OCI-LY1 (cell line): ENCODE measurements around the gene GPR183.

Experiments used
- H2AFZ ChIP-seq: fragments of 200-600 bp; sonication (generic), shearing (Covaris generic); 2 replicates; pipeline ENCODE4 v1.6.0; 2014; ENCODE audit warnings: antibody characterized with exemption, mild to moderate bottlenecking, low read length
- H3F3A ChIP-seq: fragments of 200-600 bp; sonication (generic), shearing (Covaris generic); 2 replicates; pipeline ENCODE4 v1.6.0; 2014; ENCODE audit warnings: mild to moderate bottlenecking, antibody characterized with exemption, low read length, moderate library complexity; ENCODE audit not compliant: insufficient read depth
- H3K27ac ChIP-seq: fragments of 200-600 bp; sonication (generic); 2 replicates; pipeline ENCODE4 v1.5.1; 2014; ENCODE audit warnings: low read length, mixed run types, mild to moderate bottlenecking, low read depth; ENCODE audit not compliant: poor library complexity, severe bottlenecking
- H3K27me3 ChIP-seq: fragments of 200-600 bp; sonication (generic); 2 replicates; pipeline ENCODE4 v1.6.0; 2014; ENCODE audit warnings: antibody characterized with exemption, mild to moderate bottlenecking, low read length, moderate library complexity; ENCODE audit not compliant: insufficient read depth
- H3K36me3 ChIP-seq: fragments of 200-600 bp; sonication (generic); 2 replicates; pipeline ENCODE4 v1.6.1; 2014; ENCODE audit warnings: mild to moderate bottlenecking, antibody characterized with exemption, low read length, moderate library complexity, mixed read lengths; ENCODE audit not compliant: insufficient read depth
- H3K4me1 ChIP-seq: fragments of 200-600 bp; sonication (generic); 2 replicates; pipeline ENCODE4 v1.5.1; 2014; ENCODE audit warnings: mild to moderate bottlenecking, low read length, moderate library complexity; ENCODE audit not compliant: insufficient read depth, severe bottlenecking
- H3K4me2 ChIP-seq: fragments of 200-600 bp; sonication (generic), shearing (Covaris generic); 2 replicates; pipeline ENCODE4 v1.6.1; 2014; ENCODE audit warnings: low read length
- H3K4me3 ChIP-seq: fragments of 200-600 bp; sonication (generic); 2 replicates; pipeline ENCODE4 v1.5.1; 2014; ENCODE audit warnings: low read length, low read depth, mild to moderate bottlenecking, mixed read lengths; ENCODE audit not compliant: poor library complexity, severe bottlenecking
- H3K79me2 ChIP-seq: fragments of 200-600 bp; shearing (Covaris generic); 2 replicates; pipeline ENCODE4 v1.6.1; 2016; ENCODE audit warnings: mixed run types, low read length, mixed read lengths; ENCODE audit not compliant: insufficient read depth
- H3K9ac ChIP-seq: fragments of 200-600 bp; sonication (generic), shearing (Covaris generic); 2 replicates; pipeline ENCODE4 v1.6.1; 2014; ENCODE audit warnings: mild to moderate bottlenecking, low read length, mixed read lengths
- H3K9me2 ChIP-seq: fragments of 200-600 bp; sonication (generic), shearing (Covaris generic); 2 replicates; pipeline ENCODE4 v1.6.1; 2014; ENCODE audit warnings: low read depth, mild to moderate bottlenecking, low read length, mixed read lengths
- H3K9me3 ChIP-seq: fragments of 200-600 bp; shearing (Covaris generic); 2 replicates; pipeline ENCODE4 v1.6.1; 2014; ENCODE audit warnings: low read length, mixed read lengths
- H4K20me1 ChIP-seq: fragments of 200-600 bp; sonication (generic), shearing (Covaris generic); 2 replicates; pipeline ENCODE4 v1.6.0; 2016; ENCODE audit warnings: mild to moderate bottlenecking, low read length; ENCODE audit not compliant: insufficient read depth
- EZH2 ChIP-seq: fragments of 200-600 bp; sonication (generic), shearing (Covaris generic); IDR thresholded peaks from 2 replicates; pipeline ENCODE4 v1.8.0; 2017; ENCODE audit warnings: borderline replicate concordance, mixed run types, mild to moderate bottlenecking, antibody characterized with exemption, low read length, moderate library complexity, mixed read lengths
- TF ChIP-seq, protein P1 (sequence below): fragments of 200-600 bp; sonication (generic), shearing (Covaris generic); IDR thresholded peaks from 2 replicates; pipeline ENCODE4 v1.5.1; 2017; ENCODE audit warnings: mild to moderate bottlenecking, antibody characterized with exemption, low read length, moderate library complexity, mixed read lengths

Gene GPR183

DNA sequence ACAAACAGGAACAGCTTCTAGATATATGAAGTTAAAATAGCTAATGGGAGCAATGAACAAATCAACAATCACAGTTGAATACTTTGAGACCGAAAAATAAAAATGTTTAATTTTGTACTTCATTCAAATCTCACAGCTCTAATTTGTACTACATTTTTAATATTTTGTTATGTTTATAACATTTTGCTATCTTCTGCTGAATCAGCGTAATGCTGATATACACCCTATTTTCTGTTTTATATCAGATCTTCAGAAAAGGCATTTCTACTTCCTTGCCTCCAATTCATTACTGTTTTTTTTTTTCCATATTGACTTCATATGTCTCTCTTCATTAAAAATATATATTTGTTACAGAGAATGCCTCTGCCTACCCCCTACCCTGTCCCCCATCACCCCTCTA lies 27.9 kb upstream of the GPR183 start:
- peaks cover 99% of the 10 kb centered on the region for H3K4me1 ChIP-seq
- H3K27ac ChIP-seq = peak overlapping the region; percentile 99
- H3K9ac ChIP-seq = peak overlapping the region; percentile 69
- 0 out of 2 replicates have a peak, but pooled peaks cover 7% of the 10 kb centered on the region for H3F3A ChIP-seq
- no peaks in the 10 kb centered on the region for H4K20me1 ChIP-seq
- no peak overlapping the region for H2AFZ ChIP-seq
- H3K27me3 ChIP-seq = no peaks in the 10 kb centered on the region
- no peaks in the 10 kb centered on the region for H3K9me2 ChIP-seq
- peak overlapping the region; percentile 69 for H3K4me2 ChIP-seq
- peak overlapping the region; percentile 43 for H3K4me3 ChIP-seq
- TF ChIP-seq, protein P1, sequence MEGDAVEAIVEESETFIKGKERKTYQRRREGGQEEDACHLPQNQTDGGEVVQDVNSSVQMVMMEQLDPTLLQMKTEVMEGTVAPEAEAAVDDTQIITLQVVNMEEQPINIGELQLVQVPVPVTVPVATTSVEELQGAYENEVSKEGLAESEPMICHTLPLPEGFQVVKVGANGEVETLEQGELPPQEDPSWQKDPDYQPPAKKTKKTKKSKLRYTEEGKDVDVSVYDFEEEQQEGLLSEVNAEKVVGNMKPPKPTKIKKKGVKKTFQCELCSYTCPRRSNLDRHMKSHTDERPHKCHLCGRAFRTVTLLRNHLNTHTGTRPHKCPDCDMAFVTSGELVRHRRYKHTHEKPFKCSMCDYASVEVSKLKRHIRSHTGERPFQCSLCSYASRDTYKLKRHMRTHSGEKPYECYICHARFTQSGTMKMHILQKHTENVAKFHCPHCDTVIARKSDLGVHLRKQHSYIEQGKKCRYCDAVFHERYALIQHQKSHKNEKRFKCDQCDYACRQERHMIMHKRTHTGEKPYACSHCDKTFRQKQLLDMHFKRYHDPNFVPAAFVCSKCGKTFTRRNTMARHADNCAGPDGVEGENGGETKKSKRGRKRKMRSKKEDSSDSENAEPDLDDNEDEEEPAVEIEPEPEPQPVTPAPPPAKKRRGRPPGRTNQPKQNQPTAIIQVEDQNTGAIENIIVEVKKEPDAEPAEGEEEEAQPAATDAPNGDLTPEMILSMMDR = no peak
- TF ChIP-seq EZH2 = no peak
- H3K9me3 ChIP-seq = no peaks in the 10 kb centered on the region
- peaks cover 8% of the 10 kb centered on the region for H3K79me2 ChIP-seq
- peaks cover 2% of the 10 kb centered on the region; the same call in 1 of the 2 replicates for H3K36me3 ChIP-seq

DNA sequence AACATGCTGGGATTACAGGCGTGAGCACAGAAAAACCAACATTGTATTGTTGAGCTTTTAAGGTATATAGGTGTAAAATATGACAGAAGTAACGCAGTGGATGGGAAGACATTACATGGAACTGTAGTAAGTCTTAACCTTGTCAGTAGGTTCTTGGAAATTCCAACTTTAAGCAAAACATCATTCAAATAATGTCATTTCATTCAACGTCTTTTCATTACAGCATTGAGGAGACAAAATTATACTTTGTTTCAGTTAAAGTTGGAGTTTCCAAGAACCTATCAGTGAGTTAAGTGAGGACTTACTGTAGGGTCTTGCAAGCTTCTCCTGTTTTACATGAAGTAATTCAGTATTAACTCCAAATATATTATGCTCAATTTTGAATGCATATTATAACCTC lies 27.0 kb upstream of the GPR183 start:
- Histone ChIP-seq H3K27ac (peak overlapping the region; percentile 99), H3K79me2 (no peaks in the 10 kb centered on the region), H3K9me2 (no peaks in the 10 kb centered on the region), H2AFZ (no peak overlapping the region), H3K4me3 (peak overlapping the region; percentile 43), H3K4me1 (peaks cover 99% of the 10 kb centered on the region), H3K9me3 (no peaks in the 10 kb centered on the region), H3K9ac (peak overlapping the region; percentile 69), H3K27me3 (no peaks in the 10 kb centered on the region), H3K4me2 (peak overlapping the region; percentile 69; the same call in 1 of the 2 replicates), H4K20me1 (no peaks in the 10 kb centered on the region), H3K36me3 (peaks cover 7% of the 10 kb centered on the region), H3F3A (0 out of 2 replicates have a peak, but pooled peaks cover 7% of the 10 kb centered on the region)
- no peak for TF ChIP-seq EZH2
- TF ChIP-seq, protein P1 = no peak

DNA sequence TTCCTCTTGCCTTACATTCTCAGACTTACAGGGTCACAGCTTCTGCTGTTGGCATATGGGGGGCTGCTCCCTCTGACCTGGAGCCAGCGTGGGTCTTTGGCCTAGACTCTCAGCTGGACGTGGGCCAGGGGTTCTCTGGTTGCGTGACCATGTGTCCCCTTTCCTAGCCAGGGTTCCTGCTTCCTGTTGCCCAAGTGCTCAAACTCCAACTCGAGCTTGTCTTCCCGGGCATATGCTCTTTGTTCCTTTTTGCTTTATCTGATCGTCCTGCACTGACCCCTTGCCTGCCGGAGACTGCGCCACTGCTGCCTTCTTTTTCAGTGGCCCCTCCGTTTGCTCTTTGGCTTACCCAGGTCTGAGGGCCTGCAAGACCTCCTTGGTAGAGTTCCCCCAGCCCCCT lies 25.3 kb upstream of the GPR183 start:
- Histone ChIP-seq H3K4me2 (peak overlapping the region; percentile 56), H3K4me1 (peaks cover 89% of the 10 kb centered on the region), H3K27ac (peak overlapping the region; percentile 99), H3K9me3 (no peaks in the 10 kb centered on the region), H3F3A (0 out of 2 replicates have a peak, but pooled peaks cover 7% of the 10 kb centered on the region), H3K9ac (peak overlapping the region; percentile 74), H3K27me3 (no peaks in the 10 kb centered on the region), H4K20me1 (no peaks in the 10 kb centered on the region), H3K9me2 (no peaks in the 10 kb centered on the region), H2AFZ (no peak overlapping the region), H3K36me3 (peaks cover 18% of the 10 kb centered on the region), H3K79me2 (no peaks in the 10 kb centered on the region), H3K4me3 (peak overlapping the region; percentile 30)
- TF ChIP-seq EZH2 = no peak
- TF ChIP-seq, protein P1 = no peak
